Measurements from ENCODE around the gene PRELP. TPM values are rescaled to one million over a fixed set of nuclear protein-coding genes. Genes with fewer than 3 reads are reported as not detected.

PRELP gene
- total RNA-seq, 4 donors from 2014 or later: 15.4 to 35.2 (median 23.3) TPM

DNA sequence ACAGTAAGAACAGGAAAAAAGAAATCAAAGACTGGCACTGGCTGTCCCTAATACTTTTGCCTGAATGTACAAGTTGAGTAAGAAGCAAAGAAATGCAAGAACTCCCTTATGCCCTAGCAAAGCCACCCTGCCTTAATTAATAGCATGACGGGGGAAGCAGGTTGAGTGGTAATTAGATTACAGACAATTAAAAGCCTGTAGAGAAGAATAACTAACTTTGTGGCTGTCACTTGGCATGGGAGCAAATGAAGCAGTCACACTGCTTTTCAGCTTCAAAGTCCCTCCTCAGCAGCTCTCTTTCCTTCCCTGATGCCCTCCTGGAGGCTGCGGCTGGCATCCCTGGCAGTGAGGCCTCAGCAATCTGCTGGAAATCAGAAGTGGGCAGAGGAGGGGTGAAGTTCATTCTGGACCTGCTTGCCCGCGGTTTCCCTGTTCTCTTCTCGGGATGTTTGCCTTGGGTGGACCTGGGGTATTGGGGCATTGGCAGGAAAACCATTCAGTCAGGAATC is 21.7 kb downstream of the PRELP start:
- 66 to 73% methylated on average over 5 of the region's 5 CpGs for WGBS, 2 donors (ENCODE audit: low coverage in 1 of 2)
- Histone ChIP-seq H3K9me3 (no peaks in the 10 kb centered on the region), H3K4me1 (peaks cover 0 to 4% (median 0%) of the 10 kb centered on the region in 4 donors), H3K4me3 (no peak overlapping the region), H3K27me3 (no peaks in the 10 kb centered on the region), H3K27ac (no peak overlapping the region), H3K36me3 (no peaks in the 10 kb centered on the region)
- intact Hi-C loops (cut with DNase I; ENCODE audit: low total_unique reads): no loop called here
- in situ Hi-C loops (cut with MboI; ENCODE audit: low pct_ligation_motif_present in 1 of 4, low pct_unique_long_range_greater_than_20kb in 1 of 4, low sequenced_read_pairs in 3 of 4): loop anchor here in 1 of 4 donors (25.0 kb wide), 1 partner anchor 135 kb away; the partner anchor contains the start of gene FMOD
- TF ChIP-seq, protein P1, sequence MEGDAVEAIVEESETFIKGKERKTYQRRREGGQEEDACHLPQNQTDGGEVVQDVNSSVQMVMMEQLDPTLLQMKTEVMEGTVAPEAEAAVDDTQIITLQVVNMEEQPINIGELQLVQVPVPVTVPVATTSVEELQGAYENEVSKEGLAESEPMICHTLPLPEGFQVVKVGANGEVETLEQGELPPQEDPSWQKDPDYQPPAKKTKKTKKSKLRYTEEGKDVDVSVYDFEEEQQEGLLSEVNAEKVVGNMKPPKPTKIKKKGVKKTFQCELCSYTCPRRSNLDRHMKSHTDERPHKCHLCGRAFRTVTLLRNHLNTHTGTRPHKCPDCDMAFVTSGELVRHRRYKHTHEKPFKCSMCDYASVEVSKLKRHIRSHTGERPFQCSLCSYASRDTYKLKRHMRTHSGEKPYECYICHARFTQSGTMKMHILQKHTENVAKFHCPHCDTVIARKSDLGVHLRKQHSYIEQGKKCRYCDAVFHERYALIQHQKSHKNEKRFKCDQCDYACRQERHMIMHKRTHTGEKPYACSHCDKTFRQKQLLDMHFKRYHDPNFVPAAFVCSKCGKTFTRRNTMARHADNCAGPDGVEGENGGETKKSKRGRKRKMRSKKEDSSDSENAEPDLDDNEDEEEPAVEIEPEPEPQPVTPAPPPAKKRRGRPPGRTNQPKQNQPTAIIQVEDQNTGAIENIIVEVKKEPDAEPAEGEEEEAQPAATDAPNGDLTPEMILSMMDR (IDR thresholded peaks at IDR 0.05): no peak
- TF ChIP-seq EP300 (IDR thresholded peaks at IDR 0.05; ENCODE audit: low read depth) (no peak), POLR2AphosphoS5 (IDR thresholded peaks at IDR 0.05) (no peak), POLR2A (IDR thresholded peaks at IDR 0.05) (no peak)
- no peak for DNase-seq

DNA sequence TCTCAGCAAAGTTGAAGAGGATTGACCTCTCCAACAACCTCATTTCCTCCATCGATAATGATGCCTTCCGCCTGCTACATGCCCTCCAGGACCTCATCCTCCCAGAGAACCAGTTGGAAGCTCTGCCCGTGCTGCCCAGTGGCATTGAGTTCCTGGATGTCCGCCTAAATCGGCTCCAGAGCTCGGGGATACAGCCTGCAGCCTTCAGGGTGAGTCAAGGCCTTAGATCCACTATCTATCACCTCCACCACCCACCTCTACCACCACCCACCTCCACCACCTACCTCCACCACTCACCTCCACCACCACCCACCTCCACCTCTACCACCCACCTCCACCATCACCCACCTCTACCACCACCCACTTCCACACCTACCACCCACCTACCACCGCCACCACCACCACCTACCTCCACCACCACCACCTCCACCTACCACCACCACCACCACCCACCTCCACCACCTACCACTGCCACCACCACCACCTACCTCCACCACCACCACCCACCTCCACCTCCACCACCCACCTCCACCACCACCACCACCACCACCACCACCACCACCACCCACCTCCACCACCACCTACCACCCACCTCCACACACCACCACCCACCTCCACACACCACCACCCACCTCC is 24.2 kb downstream of the PRELP start:
- Histone ChIP-seq H3K27ac (no peak overlapping the region), H3K27me3 (no peaks in the 10 kb centered on the region), H3K9me3 (no peaks in the 10 kb centered on the region), H3K4me3 (no peak overlapping the region), H3K36me3 (no peaks in the 10 kb centered on the region), H3K4me1 (peaks cover 0 to 4% (median 2%) of the 10 kb centered on the region in 4 donors)
- WGBS, 2 donors (ENCODE audit: low coverage in 1 of 2): 90 to 93% methylated on average over 3 to 7 of the region's 7 CpGs
- TF ChIP-seq POLR2AphosphoS5 (IDR thresholded peaks at IDR 0.05): no peak
- no peak for TF ChIP-seq POLR2A (IDR thresholded peaks at IDR 0.05)
- no peak for TF ChIP-seq EP300 (IDR thresholded peaks at IDR 0.05; ENCODE audit: low read depth)
- intact Hi-C loops (cut with DNase I; ENCODE audit: low total_unique reads) (loop anchor here (10.0 kb wide), 1 partner anchor 295 kb away; the partner anchor contains the start of genes ZBED6 and ZC3H11A), in situ Hi-C loops (cut with MboI; ENCODE audit: low pct_ligation_motif_present in 1 of 4, low pct_unique_long_range_greater_than_20kb in 1 of 4, low sequenced_read_pairs in 3 of 4) (loop anchor here in 1 of 4 donors (10.0 to 25.0 kb wide), 2 partner anchors 137 to 205 kb away; partner anchors contain the start of gene FMOD)
- DNase-seq: no peak

DNA sequence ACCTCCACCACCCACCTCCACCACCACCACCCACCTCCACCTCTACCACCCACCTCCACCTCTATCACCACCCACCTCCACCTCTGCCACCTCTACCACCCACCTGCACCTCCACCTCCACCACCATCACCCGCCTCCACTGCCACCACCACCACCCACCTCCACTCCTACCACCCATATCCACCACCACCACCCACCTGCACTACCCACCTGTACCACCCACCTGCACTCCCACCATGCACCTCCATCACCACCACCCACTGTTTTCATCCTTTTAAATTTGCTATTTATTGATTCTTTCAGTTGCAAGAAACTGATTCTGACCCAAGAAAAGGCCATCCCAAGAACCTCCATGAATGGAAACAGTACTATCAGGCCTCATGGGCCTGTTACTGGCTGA is 24.7 kb downstream of the PRELP start:
- Histone ChIP-seq H3K4me1 (peaks cover 0 to 4% (median 2%) of the 10 kb centered on the region in 4 donors), H3K27ac (no peak overlapping the region), H3K27me3 (no peaks in the 10 kb centered on the region), H3K9me3 (no peaks in the 10 kb centered on the region), H3K4me3 (no peak overlapping the region), H3K36me3 (no peaks in the 10 kb centered on the region)
- in situ Hi-C loops (cut with MboI; ENCODE audit: low pct_ligation_motif_present in 1 of 4, low pct_unique_long_range_greater_than_20kb in 1 of 4, low sequenced_read_pairs in 3 of 4): loop anchor here in 1 of 4 donors (10.0 kb wide), 1 partner anchor 205 kb away; no protein-coding TSS in a partner anchor
- DNase-seq: no peak
- WGBS, 2 donors (ENCODE audit: low coverage in 1 of 2): 67 to 94% methylated on average over 1 of the region's 1 CpG
- intact Hi-C loops (cut with DNase I; ENCODE audit: low total_unique reads): loop anchor here (10.0 kb wide), 1 partner anchor 295 kb away; the partner anchor contains the start of genes ZBED6 and ZC3H11A
- no peak for TF ChIP-seq POLR2AphosphoS5 (IDR thresholded peaks at IDR 0.05)
- TF ChIP-seq POLR2A (IDR thresholded peaks at IDR 0.05): no peak
- TF ChIP-seq, protein P1 (IDR thresholded peaks at IDR 0.05): no peak
- no peak for TF ChIP-seq EP300 (IDR thresholded peaks at IDR 0.05; ENCODE audit: low read depth)

DNA sequence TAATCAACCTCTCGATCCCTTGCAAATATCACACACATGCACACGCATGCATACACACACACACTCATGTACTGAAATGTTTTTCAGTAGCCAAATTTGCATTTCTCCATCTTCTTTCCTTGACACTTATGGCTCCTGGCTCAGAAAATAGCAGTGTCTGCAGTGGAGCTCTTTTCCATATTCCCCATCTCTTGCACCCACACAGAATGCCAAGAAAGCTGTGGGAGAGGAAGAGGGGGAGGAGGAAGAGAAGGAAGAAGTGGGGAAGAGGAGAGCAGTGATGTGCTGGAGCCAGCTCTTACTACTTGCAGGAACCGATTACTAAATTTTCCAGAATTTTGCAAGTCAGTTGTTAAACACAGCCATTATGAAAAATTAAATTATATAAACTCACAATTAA is 28.2 kb downstream of the PRELP start:
- intact Hi-C loops (cut with DNase I; ENCODE audit: low total_unique reads) (loop anchor here (2.0 to 10.0 kb wide), 2 partner anchors 199 to 291 kb away; partner anchors contain the start of genes ZBED6 and ZC3H11A), in situ Hi-C loops (cut with MboI; ENCODE audit: low pct_ligation_motif_present in 1 of 4, low pct_unique_long_range_greater_than_20kb in 1 of 4, low sequenced_read_pairs in 3 of 4) (loop anchor here in 1 of 4 donors (10.0 kb wide), 1 partner anchor 201 kb away; no protein-coding TSS in a partner anchor)
- no peak overlapping the region for H3K27ac ChIP-seq
- 80 to 85% methylated on average over 2 to 3 of the region's 3 CpGs for WGBS, 2 donors (ENCODE audit: low coverage in 1 of 2)
- no peak for DNase-seq
- H3K9me3 ChIP-seq: no peaks in the 10 kb centered on the region
- peaks cover 13 to 25% (median 15%) of the 10 kb centered on the region in 4 donors for H3K4me1 ChIP-seq
- H3K4me3 ChIP-seq: no peak overlapping the region
- TF ChIP-seq POLR2AphosphoS5 (IDR thresholded peaks at IDR 0.05) (no peak), EP300 (IDR thresholded peaks at IDR 0.05; ENCODE audit: low read depth) (no peak), POLR2A (IDR thresholded peaks at IDR 0.05) (no peak)
- TF ChIP-seq, protein P1 (IDR thresholded peaks at IDR 0.05): no peak
- H3K27me3 ChIP-seq: no peaks in the 10 kb centered on the region
- no peaks in the 10 kb centered on the region for H3K36me3 ChIP-seq

Measured in transverse colon (tissue), 4 donors.